ENCODE measurements around the gene SUGCT.

GRCh38 chr7:40177071-40177470 is 42.3 kb downstream of the SUGCT start:
- TF ChIP-seq, protein P1, sequence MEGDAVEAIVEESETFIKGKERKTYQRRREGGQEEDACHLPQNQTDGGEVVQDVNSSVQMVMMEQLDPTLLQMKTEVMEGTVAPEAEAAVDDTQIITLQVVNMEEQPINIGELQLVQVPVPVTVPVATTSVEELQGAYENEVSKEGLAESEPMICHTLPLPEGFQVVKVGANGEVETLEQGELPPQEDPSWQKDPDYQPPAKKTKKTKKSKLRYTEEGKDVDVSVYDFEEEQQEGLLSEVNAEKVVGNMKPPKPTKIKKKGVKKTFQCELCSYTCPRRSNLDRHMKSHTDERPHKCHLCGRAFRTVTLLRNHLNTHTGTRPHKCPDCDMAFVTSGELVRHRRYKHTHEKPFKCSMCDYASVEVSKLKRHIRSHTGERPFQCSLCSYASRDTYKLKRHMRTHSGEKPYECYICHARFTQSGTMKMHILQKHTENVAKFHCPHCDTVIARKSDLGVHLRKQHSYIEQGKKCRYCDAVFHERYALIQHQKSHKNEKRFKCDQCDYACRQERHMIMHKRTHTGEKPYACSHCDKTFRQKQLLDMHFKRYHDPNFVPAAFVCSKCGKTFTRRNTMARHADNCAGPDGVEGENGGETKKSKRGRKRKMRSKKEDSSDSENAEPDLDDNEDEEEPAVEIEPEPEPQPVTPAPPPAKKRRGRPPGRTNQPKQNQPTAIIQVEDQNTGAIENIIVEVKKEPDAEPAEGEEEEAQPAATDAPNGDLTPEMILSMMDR (conservative IDR thresholded peaks at IDR 0.05; ENCODE audit: low read length): no peak
- TF ChIP-seq EZH2phosphoT487 (IDR thresholded peaks at IDR 0.05; ENCODE audit: borderline replicate concordance, low read depth, low read length): no peak

All from OCI-LY7 (cell line).